T-helper 9 cell (primary cell): ENCODE measurements around the gene POFUT1.

Experiments used
- DNase-seq: peaks from one replicate; pipeline ENCODE4 v3.0.0-alpha.2; 2020

POFUT1 gene

GRCh38 chr20:32282461-32282860 is 74.8 kb downstream of the POFUT1 start:
- no peak for DNase-seq

- DNase-seq: no peak
Measured at GRCh38 chr20:32285082-32285620, 77.5 kb downstream of the POFUT1 start.

GRCh38 chr20:32285621-32286371 is 78.1 kb downstream of the POFUT1 start:
- DNase-seq: no peak

GRCh38 chr20:32287231-32287638 is 79.6 kb downstream of the POFUT1 start:
- no peak for DNase-seq
